HG02884 (cell line): ENCODE data around the gene ARHGAP24.

Experiments
- ATAC-seq: cut with Tn5 transposase; IDR thresholded peaks from one replicate; pipeline ENCODE4 v1.9.1; 2021; ENCODE audit warnings: mild to moderate bottlenecking, moderate library complexity; ENCODE audit not compliant: unreplicated experiment

The ARHGAP24 gene

GRCh38 chr4:85577307-85577706 lies 102.4 kb downstream of the ARHGAP24 start:
- ATAC-seq: no peak

GRCh38 chr4:85579942-85580341 lies 105.0 kb downstream of the ARHGAP24 start:
- no peak for ATAC-seq

GRCh38 chr4:85580489-85580888 lies 105.5 kb downstream of the ARHGAP24 start:
- ATAC-seq: no peak

GRCh38 chr4:85587952-85588351 lies 113.0 kb downstream of the ARHGAP24 start:
- ATAC-seq: no peak

- ATAC-seq: no peak
These were observed 116.6 kb downstream of the ARHGAP24 start for GRCh38 chr4:85591406-85592098.

GRCh38 chr4:85595098-85595775 lies 120.3 kb downstream of the ARHGAP24 start:
- ATAC-seq: no peak

- ATAC-seq: no peak
These were observed 121.0 kb downstream of the ARHGAP24 start for GRCh38 chr4:85595796-85596559.

GRCh38 chr4:85598936-85599335 lies 124.0 kb downstream of the ARHGAP24 start:
- ATAC-seq: no peak

- no peak for ATAC-seq
These were observed 125.6 kb downstream of the ARHGAP24 start for GRCh38 chr4:85600501-85600900.

- ATAC-seq: peak; percentile 69
These were observed 128.7 kb downstream of the ARHGAP24 start for GRCh38 chr4:85603437-85604336.

GRCh38 chr4:85606505-85606904 lies 131.6 kb downstream of the ARHGAP24 start:
- ATAC-seq: no peak

GRCh38 chr4:85607624-85608023 lies 132.7 kb downstream of the ARHGAP24 start:
- ATAC-seq: peak; percentile 38

- peak; percentile 92 for ATAC-seq
These were observed 135.5 kb downstream of the ARHGAP24 start for GRCh38 chr4:85610450-85610849.

- ATAC-seq: no peak
These were observed 136.7 kb downstream of the ARHGAP24 start for GRCh38 chr4:85611661-85612060.

GRCh38 chr4:85613901-85614300 lies 139.0 kb downstream of the ARHGAP24 start:
- no peak for ATAC-seq

- no peak for ATAC-seq
These were observed 141.0 kb downstream of the ARHGAP24 start for GRCh38 chr4:85615952-85616351.

GRCh38 chr4:85617202-85617601 lies 142.3 kb downstream of the ARHGAP24 start:
- ATAC-seq: no peak

GRCh38 chr4:85632981-85633380 lies 158.0 kb downstream of the ARHGAP24 start:
- ATAC-seq: no peak

- ATAC-seq: no peak
These were observed 162.8 kb downstream of the ARHGAP24 start for GRCh38 chr4:85637778-85638177.

- ATAC-seq: no peak
These were observed 165.0 kb downstream of the ARHGAP24 start for GRCh38 chr4:85639946-85640345.
